ENCODE measurements around the gene ABCA6. TPM values are rescaled to one million over a fixed set of nuclear protein-coding genes. Genes with fewer than 3 reads are reported as not detected.
A peak's percentile ranks its signal among the peaks of the same experiment; 100 is the strongest.

Gene ABCA6
- total and polyA plus RNA-seq, 4 donors, result 1.9 to 132 (median 8.7) TPM

GRCh38 chr17:69175625-69176456, 34.1 kb upstream of the ABCA6 start:
- no peak overlapping the region for H3K4me3 ChIP-seq
- no peaks in the 10 kb centered on the region for H3K36me3 ChIP-seq (ENCODE audit: control insufficient read depth in 4 of 4, insufficient read depth in 4 of 4, low read length in 4 of 4)
- no peak for DNase-seq
- no peak overlapping the region for H3K9ac ChIP-seq (ENCODE audit: insufficient read depth in 1 of 2, low read length in 2 of 2)
- H3K27me3 ChIP-seq (ENCODE audit: control insufficient read depth in 3 of 3, insufficient read depth in 3 of 3, low read length in 2 of 3), result no peaks in the 10 kb centered on the region
- 79 to 84% methylated on average over 4 of the region's 4 CpGs for WGBS, 2 donors
- TF ChIP-seq CTCF (IDR thresholded peaks at IDR 0.05; ENCODE audit: control extremely low read depth, extremely low read depth), result no peak
- H3K4me1 ChIP-seq (ENCODE audit: control insufficient read depth in 5 of 5, insufficient read depth in 5 of 5, low read length in 5 of 5), result no peaks in the 10 kb centered on the region
- H3K27ac ChIP-seq (ENCODE audit: low read depth in 1 of 2, low read length in 1 of 2), result peak overlapping the region in 1 of 2 donors; percentile 9
- ATAC-seq (ENCODE audit: insufficient read depth, low FRiP score), result no peak
- no peaks in the 10 kb centered on the region for H3K9me3 ChIP-seq (ENCODE audit: control insufficient read depth in 4 of 4, insufficient read depth in 3 of 4, low read length in 3 of 4)

- H3K36me3 ChIP-seq (ENCODE audit: control insufficient read depth in 4 of 4, insufficient read depth in 4 of 4, low read length in 4 of 4), result no peaks in the 10 kb centered on the region
- WGBS, 2 donors, result 89 to 94% methylated on average over 4 of the region's 4 CpGs
- DNase-seq, result no peak
- no peaks in the 10 kb centered on the region for H3K27me3 ChIP-seq (ENCODE audit: control insufficient read depth in 3 of 3, insufficient read depth in 3 of 3, low read length in 2 of 3)
- H3K4me3 ChIP-seq, result no peak overlapping the region
- H3K9ac ChIP-seq (ENCODE audit: insufficient read depth in 1 of 2, low read length in 2 of 2), result no peak overlapping the region
- no peak for TF ChIP-seq CTCF (IDR thresholded peaks at IDR 0.05; ENCODE audit: control extremely low read depth, extremely low read depth)
- ATAC-seq (ENCODE audit: insufficient read depth, low FRiP score), result no peak
- no peaks in the 10 kb centered on the region for H3K9me3 ChIP-seq (ENCODE audit: control insufficient read depth in 4 of 4, insufficient read depth in 3 of 4, low read length in 3 of 4)
- no peak overlapping the region for H3K27ac ChIP-seq (ENCODE audit: low read depth in 1 of 2, low read length in 1 of 2)
- H3K4me1 ChIP-seq (ENCODE audit: control insufficient read depth in 5 of 5, insufficient read depth in 5 of 5, low read length in 5 of 5), result no peaks in the 10 kb centered on the region
Measured at GRCh38 chr17:69175262-69175624, 33.5 kb upstream of the ABCA6 start.

GRCh38 chr17:69173118-69173517, 31.4 kb upstream of the ABCA6 start:
- Histone ChIP-seq H3K9ac (ENCODE audit: insufficient read depth in 1 of 2, low read length in 2 of 2) (no peak overlapping the region), H3K27ac (ENCODE audit: low read depth in 1 of 2, low read length in 1 of 2) (no peak overlapping the region), H3K9me3 (ENCODE audit: control insufficient read depth in 4 of 4, insufficient read depth in 3 of 4, low read length in 3 of 4) (no peaks in the 10 kb centered on the region), H3K36me3 (ENCODE audit: control insufficient read depth in 4 of 4, insufficient read depth in 4 of 4, low read length in 4 of 4) (no peaks in the 10 kb centered on the region), H3K27me3 (ENCODE audit: control insufficient read depth in 3 of 3, insufficient read depth in 3 of 3, low read length in 2 of 3) (no peaks in the 10 kb centered on the region), H3K4me1 (ENCODE audit: control insufficient read depth in 5 of 5, insufficient read depth in 5 of 5, low read length in 5 of 5) (no peaks in the 10 kb centered on the region), H3K4me3 (no peak overlapping the region)
- DNase-seq, result no peak
- TF ChIP-seq CTCF (IDR thresholded peaks at IDR 0.05; ENCODE audit: control extremely low read depth, extremely low read depth), result no peak
- no peak for ATAC-seq (ENCODE audit: insufficient read depth, low FRiP score)
- 70 to 96% methylated on average over 2 of the region's 2 CpGs for WGBS, 2 donors

Measured in lung (tissue), 12 donors.